CD4-positive, alpha-beta T cell treated with Interleukin-15 for 4 hours (primary cell): ENCODE results near the gene RAB13.

Source experiments
- DNase-seq: peaks from one replicate; pipeline ENCODE4 v3.0.0-alpha.2; 2020; ENCODE audit warnings: low spot score

The RAB13 gene

DNA sequence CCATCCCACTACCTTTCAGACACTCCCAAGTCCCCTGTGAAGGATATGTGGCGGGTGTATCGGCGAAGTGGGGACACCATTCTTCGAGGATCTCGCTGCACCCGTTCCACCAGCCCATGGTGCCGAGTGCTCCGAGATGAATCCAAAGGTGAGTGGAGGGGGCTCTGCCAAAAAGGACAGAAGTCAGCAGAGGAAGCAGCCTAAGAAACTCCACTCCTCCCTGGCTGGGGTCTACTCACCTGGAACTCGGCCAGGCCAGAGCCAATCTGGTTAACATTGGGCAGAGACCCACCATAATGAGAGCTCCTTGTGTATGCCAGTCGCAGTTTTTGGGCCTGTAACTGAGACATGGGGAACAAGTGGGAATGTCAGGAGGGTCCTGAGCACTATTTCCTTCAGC lies 31.3 kb downstream of the RAB13 start:
- DNase-seq, result no peak

DNA sequence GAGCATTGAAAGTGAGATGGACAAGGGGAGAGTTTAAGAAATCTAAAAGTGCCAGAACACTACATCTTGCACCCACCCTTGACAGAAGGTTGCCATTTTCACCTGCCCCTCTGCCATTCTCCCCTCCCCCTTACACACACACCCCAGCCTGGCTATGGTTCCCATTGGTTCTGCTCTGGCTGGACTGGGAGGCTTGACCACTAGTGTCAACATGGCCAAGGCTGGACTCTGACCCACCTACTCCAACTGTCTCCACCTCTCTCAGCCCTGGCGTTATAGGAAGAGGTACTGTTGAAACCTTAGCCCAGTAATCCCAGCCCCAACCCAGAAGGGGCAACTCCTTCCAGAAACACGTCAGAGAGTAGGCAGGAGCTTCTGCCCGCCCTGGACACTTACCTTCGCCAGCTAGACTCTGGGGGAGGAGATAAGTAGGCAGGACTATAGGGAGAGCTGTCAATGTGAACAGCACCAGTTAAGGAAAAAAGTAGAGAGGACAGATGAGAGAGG lies 32.2 kb downstream of the RAB13 start:
- no peak for DNase-seq

DNA sequence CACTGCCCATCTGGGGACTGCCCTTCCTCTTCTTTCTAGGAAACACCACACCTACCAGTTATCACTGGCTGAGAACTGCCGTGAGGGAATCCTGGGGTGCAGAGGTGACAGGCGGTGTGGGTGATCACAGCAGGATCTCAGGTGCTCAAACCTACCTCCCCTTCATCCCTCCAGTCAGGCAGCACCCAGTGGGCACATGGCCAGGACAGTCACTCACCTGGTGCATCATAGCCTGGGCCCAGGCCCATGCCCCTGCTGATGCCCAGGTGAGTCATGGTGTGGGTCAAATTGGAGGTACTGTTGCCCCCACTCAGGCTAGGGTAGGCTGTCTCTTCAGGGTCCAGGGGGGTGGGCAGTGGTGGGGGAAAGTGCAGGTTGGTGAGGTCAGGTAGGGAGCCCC lies 34.3 kb downstream of the RAB13 start:
- no peak for DNase-seq

DNA sequence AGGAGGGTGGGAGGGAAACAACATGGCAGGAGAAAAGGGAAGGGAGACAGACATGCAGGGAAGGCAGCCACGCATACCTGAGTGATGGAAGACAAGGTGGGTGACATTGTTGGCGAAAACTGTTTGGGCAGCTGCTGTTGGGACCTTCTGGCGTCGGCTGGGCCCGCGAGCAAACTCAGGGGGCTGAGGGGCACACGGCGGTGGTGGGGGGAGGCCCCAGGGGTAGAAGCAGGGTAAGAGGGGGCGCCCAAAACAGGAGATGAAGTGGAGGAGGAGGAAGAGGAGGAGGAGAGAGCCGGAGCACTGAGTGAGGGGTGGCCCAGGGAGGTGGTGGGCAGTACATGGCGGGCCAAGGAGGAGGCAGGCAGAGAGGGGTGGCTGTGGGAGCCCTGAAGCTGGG lies 35.0 kb downstream of the RAB13 start:
- DNase-seq, result no peak

DNA sequence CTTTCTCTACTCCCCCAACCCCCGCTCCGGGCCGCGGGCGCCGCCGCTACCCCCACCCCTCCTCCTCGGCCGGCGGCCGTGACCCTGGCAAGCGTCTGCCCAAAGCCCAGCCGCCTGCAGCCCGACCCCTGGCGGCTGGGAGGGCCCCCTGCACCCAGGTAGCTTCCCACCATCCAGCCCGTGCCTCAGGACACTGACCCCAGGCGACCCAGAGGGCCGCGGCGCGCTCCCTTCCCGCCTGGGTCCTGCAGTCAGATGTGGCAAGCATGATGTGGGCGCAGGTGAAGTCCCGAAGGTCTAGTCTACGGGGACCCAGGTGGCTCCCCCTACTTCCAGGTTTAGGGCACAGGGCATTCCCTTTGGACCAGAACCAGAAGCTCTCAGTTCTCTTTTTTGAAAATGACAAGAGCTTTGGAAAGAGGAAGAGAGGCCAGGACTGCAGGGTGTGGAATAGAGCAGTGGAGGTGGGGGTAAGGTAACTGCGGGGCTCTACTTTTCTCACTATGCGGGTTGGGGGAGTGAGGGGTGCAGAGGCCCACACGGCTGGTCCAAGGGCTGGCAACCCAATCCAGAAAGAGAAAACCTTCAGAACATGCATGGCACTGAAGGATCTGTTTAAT lies 39.4 kb downstream of the RAB13 start, which contains the start of gene DENND4B:
DENND4B (minus strand) TSS at position 97 of the 620 bp plus-strand sequence. CDS start 2,344 bp downstream, outside the sequence.
- DNase-seq, result peak; percentile 74

DNA sequence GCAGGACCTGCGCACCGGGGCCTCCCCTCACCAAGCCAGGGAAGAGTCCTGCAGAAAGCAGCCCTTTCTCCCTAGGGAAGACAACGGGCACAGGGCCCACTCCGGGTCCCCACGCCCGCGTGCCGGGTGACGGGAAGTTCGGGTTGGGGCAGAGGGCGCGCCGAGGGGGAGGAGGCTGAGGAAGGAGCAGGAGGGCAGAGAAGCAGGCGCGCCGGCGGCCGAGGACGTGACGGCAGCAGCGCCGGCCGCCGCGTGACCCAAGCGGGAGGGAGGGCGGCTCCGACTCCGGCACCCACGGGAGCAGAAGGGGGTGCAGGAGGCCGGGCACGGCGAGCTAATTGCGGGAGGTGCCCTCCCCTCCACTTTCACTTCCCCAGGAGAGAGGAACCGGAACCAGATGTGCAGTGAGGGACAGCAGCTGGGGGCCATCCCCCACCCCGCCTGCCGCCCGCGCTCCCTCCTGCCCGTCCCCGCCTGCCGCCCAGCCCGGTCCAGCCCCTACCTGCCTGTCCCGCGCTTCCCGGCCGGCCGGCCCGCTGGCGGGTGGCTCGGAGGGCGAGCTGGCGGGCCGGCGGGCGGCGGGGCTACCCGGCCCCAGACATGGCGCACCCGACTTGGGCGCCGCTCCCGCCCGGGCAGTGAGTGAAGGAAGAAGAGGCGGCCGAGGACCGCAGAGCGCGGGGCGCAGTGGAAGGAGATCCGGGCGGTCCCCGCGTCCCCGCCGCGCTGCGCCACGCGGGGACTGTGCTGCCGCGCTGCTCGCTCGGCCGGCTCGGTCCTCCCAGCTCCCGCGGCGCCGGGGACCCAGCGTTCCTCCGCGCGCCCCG lies 40.1 kb downstream of the RAB13 start:
- peak; percentile 69 for DNase-seq

DNA sequence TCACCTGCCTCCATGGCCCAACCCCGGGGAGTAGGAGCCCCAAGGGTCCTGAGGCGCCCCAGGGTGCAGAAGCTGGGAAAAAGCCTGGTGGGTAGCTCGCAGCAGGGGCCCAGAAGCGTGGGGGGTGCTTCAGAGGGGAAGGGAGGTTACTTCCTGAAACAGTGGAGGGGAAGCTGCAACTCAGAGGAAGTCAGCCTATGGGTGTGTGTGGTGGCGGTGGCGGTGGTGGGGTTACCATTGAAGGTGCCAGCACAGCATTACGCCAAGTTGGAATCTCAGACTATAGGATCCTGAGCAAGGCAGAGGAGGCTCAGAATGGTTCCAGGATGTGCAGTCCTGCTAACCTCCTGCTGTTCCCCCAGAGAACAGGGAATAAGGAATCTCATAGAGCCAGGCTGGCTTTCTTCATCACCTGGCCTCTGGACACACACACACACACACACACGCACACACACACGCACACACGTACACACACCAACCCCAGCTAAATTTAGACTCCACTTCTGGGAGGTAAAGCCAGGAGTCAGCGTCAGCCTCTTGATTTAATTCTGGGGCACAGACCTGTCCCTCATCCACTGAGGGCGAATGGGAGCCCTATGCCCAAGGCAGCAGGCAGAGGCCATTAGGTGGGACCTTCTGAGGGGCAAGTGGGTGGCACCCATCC lies 40.9 kb downstream of the RAB13 start:
- peak; percentile 81 for DNase-seq

DNA sequence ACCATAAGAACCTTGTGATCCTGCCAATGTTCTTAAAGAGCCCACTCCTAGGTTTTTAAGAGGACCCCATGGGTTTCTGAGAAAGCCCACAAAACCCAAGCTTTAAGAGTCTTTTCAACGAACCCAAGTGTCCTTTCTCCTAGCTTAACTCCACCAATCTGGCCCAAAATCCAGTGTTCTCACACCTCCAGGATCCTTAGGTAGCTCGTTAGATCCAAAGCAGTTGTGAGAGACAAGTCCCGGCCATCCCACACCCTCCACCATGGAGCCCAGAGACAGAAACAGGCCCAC lies 41.4 kb downstream of the RAB13 start:
- DNase-seq, result no peak

DNA sequence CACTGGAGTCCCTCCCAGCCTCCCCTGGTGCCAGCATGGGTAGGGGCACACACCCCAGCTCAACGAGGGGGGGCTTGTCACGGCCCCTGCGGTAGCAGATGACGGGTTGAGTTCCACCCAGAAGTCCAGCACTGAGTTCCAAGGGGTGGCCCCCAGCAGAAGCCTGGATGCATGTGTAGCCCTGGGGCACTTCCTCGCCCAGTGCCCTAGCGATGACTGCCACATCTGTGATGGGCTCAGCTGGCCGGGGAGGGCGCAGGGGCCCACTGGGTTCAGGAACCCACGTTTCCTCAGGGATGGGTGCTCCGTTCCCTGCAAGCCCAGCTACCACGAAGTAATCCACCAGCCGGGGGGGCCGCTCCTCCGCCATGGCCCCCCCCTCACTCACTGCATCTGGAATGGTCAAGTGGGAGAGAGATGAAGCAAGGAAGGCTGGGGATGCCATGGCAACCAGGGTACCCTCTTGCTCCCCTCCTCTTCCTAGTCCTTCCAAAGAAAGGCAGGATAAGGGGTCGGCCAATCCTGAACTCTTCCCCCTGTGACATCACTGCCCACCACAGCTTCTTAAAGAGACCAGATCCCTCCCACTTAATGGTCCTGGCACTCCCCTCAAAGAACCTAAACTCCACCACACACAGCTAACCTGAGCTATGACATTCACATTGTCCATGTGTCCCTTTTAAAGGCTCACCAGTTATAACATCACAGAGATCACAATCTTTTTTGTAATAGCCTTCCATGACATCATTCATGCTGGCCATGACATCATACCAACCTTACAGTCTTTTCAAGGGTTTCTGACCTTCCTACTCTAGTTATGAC lies 41.9 kb downstream of the RAB13 start:
- DNase-seq, result no peak

DNA sequence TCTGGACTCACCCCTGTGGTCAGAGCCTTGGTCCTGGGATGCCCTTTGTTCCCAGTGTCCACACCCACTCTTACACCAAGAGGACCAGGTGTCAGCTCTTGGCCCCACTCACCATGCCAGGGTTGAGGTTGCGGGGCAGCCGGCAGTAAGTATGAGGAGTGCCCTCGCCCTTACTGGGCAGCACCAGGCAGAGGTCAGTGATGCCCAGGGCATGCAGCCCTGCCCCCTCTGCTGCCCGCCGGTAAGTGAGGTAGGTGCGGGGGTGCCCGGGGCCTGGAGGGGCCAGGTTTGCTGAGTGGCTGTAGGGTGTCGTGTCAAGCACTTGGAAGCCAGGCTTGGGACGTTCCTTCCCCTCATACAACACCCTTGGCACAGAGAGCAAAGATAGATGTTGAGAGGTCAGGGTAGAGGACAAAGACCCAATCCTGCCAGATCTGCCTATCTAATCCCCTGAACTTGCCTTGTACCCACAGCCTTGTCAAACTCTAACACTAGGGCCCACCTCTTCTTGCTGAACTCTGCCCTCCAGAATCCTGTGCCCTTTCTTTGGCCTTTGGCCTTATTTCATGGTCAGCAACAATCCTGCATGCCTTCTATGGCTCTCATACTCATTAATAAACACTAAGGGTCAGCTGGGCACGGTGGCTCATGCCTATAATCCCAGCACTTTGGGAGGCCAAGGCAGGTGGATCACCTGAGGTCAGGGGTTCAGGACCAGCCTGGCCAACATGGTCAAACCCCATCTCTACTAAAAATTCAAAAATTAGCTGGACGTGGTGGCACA lies 43.2 kb downstream of the RAB13 start:
- DNase-seq, result no peak

DNA sequence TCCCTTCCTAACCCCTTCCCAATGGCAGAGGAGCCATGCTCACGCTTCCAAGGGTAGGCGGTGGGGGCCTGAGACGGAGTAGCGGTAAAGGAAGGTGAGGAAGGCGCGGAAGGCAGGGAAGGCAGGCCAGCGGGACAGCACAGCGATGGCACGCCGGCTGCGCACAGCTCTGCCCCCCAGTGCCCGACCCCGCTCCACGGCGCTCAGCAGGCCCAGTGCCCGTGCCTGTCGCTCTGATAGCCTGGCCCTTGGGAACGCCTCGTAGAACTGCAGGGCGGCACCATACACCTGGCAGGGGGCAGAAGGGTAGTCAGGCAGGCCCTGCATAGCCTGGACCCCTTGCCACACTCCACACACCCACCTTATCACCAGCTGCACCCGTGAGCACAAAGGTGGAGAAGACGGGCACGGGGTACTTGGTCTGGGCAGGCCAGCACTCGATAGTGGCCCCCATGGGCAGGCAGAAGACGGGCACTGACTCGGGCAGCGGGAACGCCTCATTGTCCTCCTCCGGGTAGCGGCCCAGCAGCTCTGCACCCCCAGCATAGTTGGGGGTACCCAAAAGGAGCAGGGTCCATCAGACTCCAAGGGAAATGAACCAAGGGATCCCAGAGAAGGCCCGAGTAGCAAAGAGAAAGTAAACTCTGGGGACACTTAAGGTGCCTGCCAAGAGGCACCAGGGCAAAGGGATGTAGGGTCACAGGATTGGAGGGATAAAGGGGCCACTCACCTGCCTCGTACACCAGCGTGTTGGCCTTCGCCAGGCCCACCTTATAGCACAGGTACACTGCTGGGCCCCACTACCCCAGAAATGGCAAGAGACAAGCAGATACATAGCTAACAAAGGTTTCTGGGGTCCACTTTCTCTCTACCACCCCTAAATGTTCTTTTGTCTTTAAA lies 44.1 kb downstream of the RAB13 start:
- no peak for DNase-seq

DNA sequence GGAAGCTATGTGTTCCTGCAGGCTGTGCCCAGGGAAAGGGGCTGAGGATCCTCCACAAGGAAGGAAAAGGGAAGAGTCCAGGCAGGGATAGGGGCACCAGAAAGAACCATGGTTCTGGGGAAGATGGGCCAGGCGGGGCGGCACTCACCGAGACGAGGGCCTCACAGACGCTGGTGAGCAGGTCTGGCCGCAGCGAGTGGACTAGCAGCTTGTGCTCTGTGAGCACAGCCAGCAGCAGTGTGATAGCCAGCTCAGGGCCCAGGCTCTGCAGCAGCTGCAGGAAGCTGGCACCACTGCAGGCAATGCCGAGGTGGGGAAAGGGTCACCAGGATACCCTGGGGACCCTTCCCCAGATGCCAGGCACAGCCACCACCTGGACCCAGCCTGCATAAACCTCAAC lies 45.4 kb downstream of the RAB13 start:
- no peak for DNase-seq

DNA sequence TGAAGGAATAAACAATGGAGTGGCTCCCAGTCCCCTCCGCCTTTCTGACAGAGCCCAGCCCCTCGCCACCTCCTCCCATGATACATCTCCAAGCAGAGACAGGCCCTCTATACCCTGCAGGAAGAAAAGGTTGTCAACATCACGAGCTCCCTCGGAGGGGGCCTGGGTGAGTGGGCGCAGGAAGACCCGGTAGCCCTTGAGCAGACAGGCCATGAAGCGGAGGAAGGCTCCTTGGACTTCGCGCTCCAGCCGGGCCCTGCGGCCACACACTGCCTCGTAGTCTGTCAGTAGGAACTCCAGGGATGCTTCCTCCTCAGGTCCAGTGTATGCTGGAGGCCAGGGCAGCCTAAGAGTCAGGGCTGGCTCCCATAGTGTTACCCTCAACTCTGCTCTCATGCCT lies 46.7 kb downstream of the RAB13 start:
- no peak for DNase-seq

DNA sequence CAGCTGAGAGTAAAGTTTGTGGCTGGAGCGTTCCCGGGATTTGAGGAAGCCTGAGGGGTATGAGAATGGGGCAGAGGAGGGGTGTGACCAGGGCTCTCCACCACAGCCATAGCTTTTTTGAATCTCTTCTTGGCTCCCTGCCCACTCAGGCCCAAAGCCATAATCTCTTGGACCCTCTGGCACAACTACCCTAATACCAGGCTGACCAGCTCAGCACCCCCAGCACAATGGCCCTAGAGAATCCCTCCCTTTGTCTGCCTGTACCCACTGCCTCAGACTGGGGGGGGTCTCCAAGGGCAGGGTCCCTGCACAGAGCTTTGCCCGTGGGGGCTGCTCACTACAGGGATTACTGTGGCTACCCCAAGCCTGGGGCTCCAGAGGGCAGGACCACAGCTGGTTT lies 47.1 kb downstream of the RAB13 start:
- DNase-seq, result no peak

DNA sequence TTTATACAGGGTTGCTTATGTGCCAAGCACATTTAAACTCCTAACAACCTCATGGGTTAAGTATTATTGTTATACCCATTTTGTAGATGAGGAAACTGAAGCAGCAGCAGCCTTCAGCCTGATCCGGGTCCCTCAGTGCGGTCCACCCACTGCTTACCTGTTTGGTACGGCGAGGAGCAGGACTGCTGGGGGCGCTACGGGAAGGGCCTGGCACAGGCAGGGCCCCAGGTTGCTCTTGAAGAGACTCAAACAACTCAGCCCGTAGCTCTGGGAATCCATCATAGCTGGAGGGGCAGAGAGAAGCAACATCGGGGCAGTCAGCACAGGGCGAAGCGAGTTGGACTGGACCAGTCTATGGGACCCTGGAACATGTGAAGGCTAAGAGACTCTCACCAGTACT lies 48.8 kb downstream of the RAB13 start:
- DNase-seq, result no peak

DNA sequence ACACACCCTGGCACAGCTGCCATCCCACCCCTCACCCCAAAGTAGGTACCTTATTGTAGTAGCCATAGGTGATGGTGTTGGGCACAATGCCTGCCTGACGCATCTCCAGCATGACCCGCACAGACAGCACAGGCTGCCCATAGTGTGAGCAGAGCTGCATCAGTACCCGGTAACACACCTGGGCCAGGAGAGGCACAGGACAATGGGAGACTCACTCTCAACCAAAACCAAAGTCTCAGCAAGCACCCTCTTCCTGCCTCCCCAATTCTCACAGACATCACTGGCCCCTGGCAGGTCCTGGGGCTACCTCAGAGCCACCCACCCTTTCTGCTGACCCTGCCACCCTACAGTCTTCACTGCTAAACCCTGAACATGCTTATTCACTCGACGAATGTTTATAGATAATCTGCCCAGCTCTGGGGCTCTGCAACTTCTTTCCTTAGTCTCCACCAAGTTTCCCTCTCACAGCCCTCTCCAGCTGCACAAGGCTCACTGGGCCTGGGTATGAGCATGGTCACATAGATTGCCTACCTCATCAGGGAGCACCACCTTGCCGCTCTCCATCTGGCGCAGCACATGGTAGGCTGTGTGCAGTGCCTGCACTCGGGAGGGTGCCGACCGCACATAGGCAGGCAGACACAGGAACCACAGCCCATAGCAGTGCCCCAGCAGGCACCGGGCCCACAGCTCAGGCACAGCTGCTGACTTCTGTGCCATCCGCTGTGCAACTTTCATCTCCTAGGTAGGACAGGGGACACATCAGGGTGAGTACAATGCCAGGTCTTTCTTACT lies 49.9 kb downstream of the RAB13 start:
- DNase-seq, result no peak

DNA sequence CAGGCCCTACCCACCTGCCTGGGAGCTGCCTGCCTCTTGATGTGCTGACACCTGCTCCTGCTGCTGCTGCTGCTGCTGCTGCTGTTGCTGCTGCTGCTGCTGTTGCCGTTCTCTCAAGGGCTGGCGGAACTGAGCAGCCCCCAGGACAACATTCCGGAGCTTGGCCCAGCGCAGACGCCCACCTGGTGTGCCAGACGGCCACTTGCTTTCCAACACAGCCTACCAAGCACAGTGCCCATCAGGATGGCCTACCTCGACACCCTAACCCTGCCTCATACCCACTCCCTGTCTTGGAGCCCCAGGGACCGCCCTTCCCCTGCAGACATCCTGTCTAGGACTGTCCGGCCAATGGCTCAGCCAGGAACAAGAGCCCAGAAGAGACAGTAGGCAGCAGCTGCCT lies 51.4 kb downstream of the RAB13 start:
- no peak for DNase-seq

DNA sequence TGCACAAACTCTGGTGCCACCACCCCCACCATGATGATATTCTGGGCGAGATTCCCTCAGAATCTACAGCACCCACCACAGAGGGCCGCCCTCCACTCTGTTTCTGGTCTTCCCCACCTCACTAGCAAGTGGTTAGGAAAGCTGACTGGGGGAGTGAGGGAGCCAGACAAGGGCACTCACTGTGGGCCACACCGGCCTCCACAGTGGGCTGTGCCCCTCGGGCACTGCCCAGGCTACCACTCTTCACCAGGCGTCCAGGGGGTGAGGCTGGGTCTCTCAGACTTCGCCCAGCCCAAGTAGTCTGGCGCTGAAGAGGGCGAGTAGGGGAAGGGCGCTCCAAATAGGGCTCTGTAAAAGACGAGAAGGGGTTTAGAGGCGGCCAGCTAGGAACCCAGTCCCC lies 52.2 kb downstream of the RAB13 start:
- DNase-seq, result no peak

DNA sequence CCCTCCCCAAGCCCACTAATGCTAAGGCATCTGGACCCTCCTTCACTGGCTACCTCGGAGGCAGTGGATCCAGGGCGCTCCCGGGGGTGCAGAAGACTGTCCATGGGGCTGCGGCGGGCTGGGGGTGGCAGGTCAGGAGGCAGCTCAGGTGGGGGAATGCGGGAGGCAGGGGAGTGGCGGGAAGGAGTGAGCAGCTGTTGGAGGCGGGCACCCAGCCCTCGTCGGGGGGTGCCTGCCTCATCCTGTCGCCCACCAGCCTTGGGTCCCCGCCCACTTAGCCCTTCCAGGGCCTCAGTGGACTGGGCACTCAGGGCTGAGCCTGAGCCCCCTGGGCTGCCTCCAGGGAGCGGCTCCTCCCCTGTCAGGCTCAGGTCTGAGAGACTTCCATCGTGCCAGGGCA lies 52.7 kb downstream of the RAB13 start:
- DNase-seq, result no peak
